ENCODE data around the gene HIVEP2. TPM values are rescaled to one million over a fixed set of nuclear protein-coding genes. Genes with fewer than 3 reads are reported as not detected.

Gene HIVEP2
- total and polyA plus RNA-seq, 9 donors, result 8.4 to 58.9 (median 32.1) TPM

DNA sequence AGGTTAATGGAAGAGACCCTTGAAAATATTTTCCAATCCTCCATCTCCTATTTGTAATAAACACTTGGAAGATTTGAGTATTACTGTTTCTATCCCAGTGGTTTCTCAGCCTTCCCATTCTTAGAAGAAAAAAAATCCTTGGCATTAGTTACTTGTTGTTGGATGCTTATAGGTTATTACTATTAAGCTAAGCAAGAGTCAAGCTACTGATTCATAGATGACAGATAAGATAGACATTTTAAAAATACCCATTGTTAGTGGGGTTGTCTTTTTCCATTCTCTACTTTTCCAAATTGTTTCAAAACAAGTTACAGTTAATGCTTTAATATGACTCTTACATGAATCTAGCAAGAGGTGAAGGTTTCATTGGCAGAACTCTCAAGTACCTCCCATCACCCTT lies 158.5 kb downstream of the HIVEP2 start:
- Histone ChIP-seq H3K4me1 (ENCODE audit: insufficient read depth) (no peaks in the 10 kb centered on the region), H3K4me3 (no peak overlapping the region), H3K9me3 (no peaks in the 10 kb centered on the region), H3K27me3 (no peaks in the 10 kb centered on the region), H3K36me3 (no peaks in the 10 kb centered on the region), H3K27ac (no peak overlapping the region)
- TF ChIP-seq, protein P1, sequence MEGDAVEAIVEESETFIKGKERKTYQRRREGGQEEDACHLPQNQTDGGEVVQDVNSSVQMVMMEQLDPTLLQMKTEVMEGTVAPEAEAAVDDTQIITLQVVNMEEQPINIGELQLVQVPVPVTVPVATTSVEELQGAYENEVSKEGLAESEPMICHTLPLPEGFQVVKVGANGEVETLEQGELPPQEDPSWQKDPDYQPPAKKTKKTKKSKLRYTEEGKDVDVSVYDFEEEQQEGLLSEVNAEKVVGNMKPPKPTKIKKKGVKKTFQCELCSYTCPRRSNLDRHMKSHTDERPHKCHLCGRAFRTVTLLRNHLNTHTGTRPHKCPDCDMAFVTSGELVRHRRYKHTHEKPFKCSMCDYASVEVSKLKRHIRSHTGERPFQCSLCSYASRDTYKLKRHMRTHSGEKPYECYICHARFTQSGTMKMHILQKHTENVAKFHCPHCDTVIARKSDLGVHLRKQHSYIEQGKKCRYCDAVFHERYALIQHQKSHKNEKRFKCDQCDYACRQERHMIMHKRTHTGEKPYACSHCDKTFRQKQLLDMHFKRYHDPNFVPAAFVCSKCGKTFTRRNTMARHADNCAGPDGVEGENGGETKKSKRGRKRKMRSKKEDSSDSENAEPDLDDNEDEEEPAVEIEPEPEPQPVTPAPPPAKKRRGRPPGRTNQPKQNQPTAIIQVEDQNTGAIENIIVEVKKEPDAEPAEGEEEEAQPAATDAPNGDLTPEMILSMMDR (IDR thresholded peaks at IDR 0.05), result no peak
- TF ChIP-seq EP300 (IDR thresholded peaks at IDR 0.05), result no peak
- TF ChIP-seq POLR2A (IDR thresholded peaks at IDR 0.05), result no peak
- no peak for DNase-seq
- intact Hi-C loops (cut with DNase I), result no loop called here

DNA sequence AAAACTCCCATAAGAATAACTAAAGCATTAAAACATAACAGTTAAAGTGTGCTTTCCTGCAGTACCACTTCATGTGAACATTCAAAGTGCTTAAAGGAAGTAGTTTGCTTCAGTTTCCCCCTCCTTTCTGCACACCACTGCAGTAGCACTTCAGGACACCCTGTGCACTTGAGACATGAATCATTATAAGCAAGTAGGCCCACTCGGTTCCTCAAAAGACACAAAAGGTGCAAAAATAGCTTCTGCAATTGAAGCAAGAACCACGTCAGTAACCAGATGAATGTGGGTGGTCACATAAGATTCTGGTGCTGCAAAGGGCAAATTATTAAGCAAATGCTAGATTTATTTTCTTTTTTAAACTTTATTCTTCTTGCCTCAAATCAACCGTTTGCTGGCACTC lies 160.6 kb downstream of the HIVEP2 start:
- intact Hi-C loops (cut with DNase I), result no loop called here

GRCh38 chr6:142783499-142783898 lies 161.5 kb downstream of the HIVEP2 start:
- no peak for DNase-seq
- WGBS, 3 donors, result 65 to 91% (median 68%) methylated on average over 2 of the region's 2 CpGs
- intact Hi-C loops (cut with DNase I), result no loop called here
- no peak overlapping the region for H3K4me3 ChIP-seq
- no peaks in the 10 kb centered on the region for H3K36me3 ChIP-seq
- TF ChIP-seq POLR2A (IDR thresholded peaks at IDR 0.05), result no peak
- no peak for TF ChIP-seq EP300 (IDR thresholded peaks at IDR 0.05)
- TF ChIP-seq, protein P1 (IDR thresholded peaks at IDR 0.05), result no peak
- no peaks in the 10 kb centered on the region for H3K27me3 ChIP-seq
- no peaks in the 10 kb centered on the region for H3K9me3 ChIP-seq
- no peaks in the 10 kb centered on the region for H3K4me1 ChIP-seq (ENCODE audit: insufficient read depth)
- no peak overlapping the region for H3K27ac ChIP-seq

More for the DNA sequence above, 160.6 kb downstream of the HIVEP2 start:
- Histone ChIP-seq H3K36me3 (no peaks in the 10 kb centered on the region), H3K4me3 (no peak overlapping the region), H3K27ac (no peak overlapping the region), H3K27me3 (no peaks in the 10 kb centered on the region), H3K9me3 (no peaks in the 10 kb centered on the region), H3K4me1 (ENCODE audit: insufficient read depth) (no peaks in the 10 kb centered on the region)
- no peak for TF ChIP-seq EP300 (IDR thresholded peaks at IDR 0.05)
- TF ChIP-seq, protein P1 (IDR thresholded peaks at IDR 0.05), result no peak
- no peak for TF ChIP-seq POLR2A (IDR thresholded peaks at IDR 0.05)
- DNase-seq, result no peak
- WGBS, 3 donors, result 76 to 80% (median 80%) methylated on average over 3 of the region's 3 CpGs

DNA sequence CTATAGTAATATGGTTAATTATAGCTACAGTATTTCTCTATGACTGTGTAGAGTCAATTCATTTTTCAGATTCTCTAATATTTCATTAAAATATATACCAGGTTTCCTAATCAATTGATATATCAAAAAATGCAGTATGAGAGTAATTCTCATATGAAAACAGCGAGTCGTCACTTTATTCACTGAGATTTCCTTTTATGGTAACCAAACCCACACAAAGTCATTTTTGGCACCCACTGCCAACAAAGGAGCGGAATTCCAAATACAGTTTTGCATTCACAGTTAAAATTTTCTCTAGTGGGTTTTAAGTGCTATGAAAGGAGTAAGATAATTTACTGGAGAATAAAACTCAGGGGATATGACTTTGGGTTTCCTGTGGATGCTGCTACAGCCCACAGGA lies 163.8 kb downstream of the HIVEP2 start:
- intact Hi-C loops (cut with DNase I), result no loop called here

More for the DNA sequence above, 163.8 kb downstream of the HIVEP2 start:
- no peaks in the 10 kb centered on the region for H3K36me3 ChIP-seq
- H3K27me3 ChIP-seq, result no peaks in the 10 kb centered on the region
- no peak overlapping the region for H3K4me3 ChIP-seq
- no peak overlapping the region for H3K27ac ChIP-seq
- H3K9me3 ChIP-seq, result no peaks in the 10 kb centered on the region
- H3K4me1 ChIP-seq (ENCODE audit: insufficient read depth), result no peaks in the 10 kb centered on the region
- WGBS, 3 donors, result 58 to 67% (median 67%) methylated on average over 3 of the region's 3 CpGs
- TF ChIP-seq EP300 (IDR thresholded peaks at IDR 0.05) (no peak), POLR2A (IDR thresholded peaks at IDR 0.05) (no peak)
- TF ChIP-seq, protein P1 (IDR thresholded peaks at IDR 0.05), result no peak
- no peak for DNase-seq
